Smooth muscle cell (in vitro differentiated cells): Measurements from ENCODE around the gene DNMT3A. TPM values are rescaled to one million over a fixed set of nuclear protein-coding genes. Genes with fewer than 3 reads are reported as not detected.

Experiments
- DNase-seq: peaks from one replicate; lab custom pipeline; 2025; ENCODE audit not compliant: unreplicated experiment; lab: John Stamatoyannopoulos, UW
- H2AFZ ChIP-seq: fragments of 200-600 bp; sonication (generic); 2 replicates; pipeline ENCODE4 v1.6.0; 2016; ENCODE audit warnings: antibody characterized with exemption, low read depth, mild to moderate bottlenecking
- H3F3A ChIP-seq: fragments of 200-600 bp; sonication (generic); 2 replicates; pipeline ENCODE4 v1.6.0; 2017; ENCODE audit warnings: antibody characterized with exemption, low read depth
- H3K27ac ChIP-seq: fragments of 200-600 bp; sonication (generic); 2 replicates; pipeline ENCODE4 v1.5.1; 2016; ENCODE audit warnings: low read depth, mild to moderate bottlenecking
- H3K27me3 ChIP-seq: fragments of 200-600 bp; sonication (generic); 2 replicates; pipeline ENCODE4 v1.6.1; 2016; ENCODE audit warnings: low read depth, mild to moderate bottlenecking
- H3K36me3 ChIP-seq: fragments of 200-600 bp; sonication (generic); 2 replicates; pipeline ENCODE4 v1.5.1; 2016; ENCODE audit warnings: low read depth
- H3K4me1 ChIP-seq: fragments of 200-600 bp; sonication (generic); 2 replicates; pipeline ENCODE4 v1.5.1; 2016; ENCODE audit warnings: low read depth
- H3K4me2 ChIP-seq: fragments of 200-600 bp; sonication (generic); 2 replicates; pipeline ENCODE4 v1.6.0; 2016; ENCODE audit warnings: mild to moderate bottlenecking
- H3K4me3 ChIP-seq: fragments of 200-600 bp; sonication (generic); 2 replicates; pipeline ENCODE4 v1.5.1; 2016; ENCODE audit warnings: mild to moderate bottlenecking
- H3K79me2 ChIP-seq: fragments of 200-600 bp; sonication (generic); 2 replicates; pipeline ENCODE4 v1.6.0; 2016; ENCODE audit warnings: low read depth, mild to moderate bottlenecking
- H3K9ac ChIP-seq: fragments of 200-600 bp; sonication (generic); 2 replicates; pipeline ENCODE4 v1.6.0; 2016; ENCODE audit warnings: low read depth
- H3K9me3 ChIP-seq: fragments of 200-600 bp; sonication (generic); replicated peaks from 2 replicates; pipeline ENCODE4 v1.5.1; 2016; ENCODE audit warnings: low read depth
- H4K20me1 ChIP-seq: fragments of 200-600 bp; sonication (generic); 2 replicates; pipeline ENCODE4 v1.6.0; 2016; ENCODE audit warnings: low read depth
- CTCF ChIP-seq: fragments of 200-600 bp; sonication (generic); IDR thresholded peaks from 2 replicates; pipeline ENCODE4 v1.5.1; 2017; ENCODE audit warnings: borderline replicate concordance, mild to moderate bottlenecking, antibody characterized with exemption; ENCODE audit not compliant: insufficient read depth, poor library complexity, severe bottlenecking
- WGBS: methylation state at CpG from one replicate; pipeline ENCODE4 v1.1.7; 2016; ENCODE audit warnings: low lambda C conversion rate; 5-methylcytosine and 5-hydroxymethylcytosine counted together
- polyA plus RNA-seq: library from polyadenylated mRNA; unstranded; fragments of >200 nt; fragmentation: Nextera tagmentation; extraction: Ambion mirVana; gene quantifications from 2 replicates; pipeline ENCODE4 v1.2.1, GENCODE V29; 2016
- total RNA-seq: library from RNA; depleted of rRNA; stranded (reverse); fragments of >200 nt; gene quantifications from 2 replicates; pipeline ENCODE4 v1.2.3, GENCODE V29; 2014

DNMT3A gene
- total and polyA plus RNA-seq, 2 experiments from 2014 or later, result 16.4 to 19.9 TPM

- DNase-seq, result no peak
- H3K27ac ChIP-seq, result no peak overlapping the region
- no peak overlapping the region for H3K4me2 ChIP-seq
- H3K4me3 ChIP-seq, result no peak overlapping the region
- H3K79me2 ChIP-seq, result no peaks in the 10 kb centered on the region
- H3K9ac ChIP-seq, result no peak overlapping the region
- H3K4me1 ChIP-seq, result no peaks in the 10 kb centered on the region
- no peaks in the 10 kb centered on the region for H3F3A ChIP-seq
- H3K36me3 ChIP-seq, result no peaks in the 10 kb centered on the region
- TF ChIP-seq CTCF, result no peak
- WGBS, result 89% methylated on average over 15 of the region's 16 CpGs
- no peaks in the 10 kb centered on the region for H3K9me3 ChIP-seq
- H4K20me1 ChIP-seq, result peaks cover 9% of the 10 kb centered on the region
- no peak overlapping the region for H2AFZ ChIP-seq
- no peaks in the 10 kb centered on the region for H3K27me3 ChIP-seq
These were observed 46.9 kb downstream of the DNMT3A start for GRCh38 chr2:25294573-25295462.

GRCh38 chr2:25293958-25294562 lies 47.7 kb downstream of the DNMT3A start:
- TF ChIP-seq CTCF, result no peak
- Histone ChIP-seq H2AFZ (no peak overlapping the region), H3K79me2 (no peaks in the 10 kb centered on the region), H4K20me1 (peaks cover 1% of the 10 kb centered on the region), H3K36me3 (no peaks in the 10 kb centered on the region), H3K4me3 (no peak overlapping the region), H3K4me1 (no peaks in the 10 kb centered on the region), H3K9ac (no peak overlapping the region), H3K9me3 (no peaks in the 10 kb centered on the region), H3F3A (no peaks in the 10 kb centered on the region), H3K27ac (no peak overlapping the region), H3K4me2 (no peak overlapping the region), H3K27me3 (no peaks in the 10 kb centered on the region)
- WGBS, result 91% methylated on average over 13 of the region's 13 CpGs
- DNase-seq, result no peak

GRCh38 chr2:25293145-25293544 lies 48.6 kb downstream of the DNMT3A start:
- H3K4me1 ChIP-seq, result no peaks in the 10 kb centered on the region
- H3K9me3 ChIP-seq, result no peaks in the 10 kb centered on the region
- TF ChIP-seq CTCF, result no peak
- DNase-seq, result no peak
- no peak overlapping the region for H3K27ac ChIP-seq
- H2AFZ ChIP-seq, result no peak overlapping the region
- no peaks in the 10 kb centered on the region for H3K79me2 ChIP-seq
- H3K4me2 ChIP-seq, result no peak overlapping the region
- no peaks in the 10 kb centered on the region for H3K27me3 ChIP-seq
- no peaks in the 10 kb centered on the region for H3F3A ChIP-seq
- H3K9ac ChIP-seq, result no peak overlapping the region
- 91% methylated on average over 6 of the region's 7 CpGs for WGBS
- no peaks in the 10 kb centered on the region for H4K20me1 ChIP-seq
- H3K36me3 ChIP-seq, result no peaks in the 10 kb centered on the region
- no peak overlapping the region for H3K4me3 ChIP-seq

GRCh38 chr2:25292408-25292807 lies 49.3 kb downstream of the DNMT3A start:
- no peak for TF ChIP-seq CTCF
- H3K79me2 ChIP-seq, result no peaks in the 10 kb centered on the region
- no peak for DNase-seq
- H3K9ac ChIP-seq, result no peak overlapping the region
- no peaks in the 10 kb centered on the region for H3K4me1 ChIP-seq
- no peak overlapping the region for H3K4me2 ChIP-seq
- no peaks in the 10 kb centered on the region for H4K20me1 ChIP-seq
- H3K4me3 ChIP-seq, result no peak overlapping the region
- no peak overlapping the region for H2AFZ ChIP-seq
- H3K36me3 ChIP-seq, result no peaks in the 10 kb centered on the region
- H3F3A ChIP-seq, result no peaks in the 10 kb centered on the region
- WGBS, result 96% methylated on average over 4 of the region's 4 CpGs
- H3K27me3 ChIP-seq, result no peaks in the 10 kb centered on the region
- no peaks in the 10 kb centered on the region for H3K9me3 ChIP-seq
- no peak overlapping the region for H3K27ac ChIP-seq
